Fibroblast of lung (primary cell): ENCODE measurements around the gene ZBTB22. TPM values are rescaled to one million over a fixed set of nuclear protein-coding genes. Genes with fewer than 3 reads are reported as not detected.
"Not testable (repeated sequence)": the region's sequence is repeated elsewhere in the genome, so short reads cannot be mapped to it uniquely, and the experiment has no call there.

Experiments used
- DNase-seq, 2 donors: peaks; one replicate each; pipeline versions ENCODE4 v3.0.0 to v3.0.0-alpha.2; 2010; ENCODE audit warnings: low read depth in 2 of 2
- H2AFZ ChIP-seq: 2 replicates; pipeline ENCODE4 v1.5.1; 2012; ENCODE audit warnings: low read length, control low read depth, inconsistent platforms
- H3K27ac ChIP-seq: 2 replicates; pipeline ENCODE4 v1.5.1; 2011; ENCODE audit warnings: low read length, control low read depth; ENCODE audit not compliant: insufficient read depth
- H3K27me3 ChIP-seq: 2 replicates; pipeline ENCODE4 v1.5.1; 2011; ENCODE audit warnings: mild to moderate bottlenecking, low read length; ENCODE audit not compliant: control insufficient read depth, insufficient read depth
- H3K36me3 ChIP-seq: 2 replicates; pipeline ENCODE4 v1.5.1; 2011; ENCODE audit warnings: low read length; ENCODE audit not compliant: control insufficient read depth, insufficient read depth
- H3K4me1 ChIP-seq: 2 replicates; pipeline ENCODE4 v1.5.1; 2011; ENCODE audit warnings: low read length; ENCODE audit not compliant: control insufficient read depth, insufficient read depth; ENCODE audit errors: extremely low read depth
- H3K4me2 ChIP-seq: 2 replicates; pipeline ENCODE4 v1.5.1; 2011; ENCODE audit warnings: low read length, control low read depth; ENCODE audit not compliant: insufficient read depth; ENCODE audit errors: extremely low read depth
- H3K4me3 ChIP-seq, 4 experiments: fragments of 200-600 bp in 1 of 4; sonication (generic) in 1 of 4; replicated peaks in 1 of 4; 2 replicates each; pipeline ENCODE4 v1.5.1; 2011 to 2016; ENCODE audit warnings: low read length in 4 of 4, low read depth in 3 of 4, mild to moderate bottlenecking in 3 of 4, control low read depth in 2 of 4, inconsistent platforms in 1 of 4, mixed read lengths in 1 of 4; ENCODE audit not compliant: insufficient read depth in 1 of 4; ENCODE audit errors: control extremely low read depth in 1 of 4
- H3K79me2 ChIP-seq: 2 replicates; pipeline ENCODE4 v1.5.1; 2012; ENCODE audit warnings: mild to moderate bottlenecking, low read length, inconsistent platforms; ENCODE audit not compliant: control insufficient read depth, insufficient read depth
- H3K9ac ChIP-seq: 2 replicates; pipeline ENCODE4 v1.5.1; 2011; ENCODE audit warnings: mild to moderate bottlenecking, low read length, control low read depth; ENCODE audit not compliant: insufficient read depth
- H3K9me3 ChIP-seq: 2 replicates; pipeline ENCODE4 v1.5.1; 2012; ENCODE audit warnings: low read depth, low read length; ENCODE audit not compliant: control insufficient read depth, insufficient read depth
- H4K20me1 ChIP-seq: 2 replicates; pipeline ENCODE4 v1.5.1; 2011; ENCODE audit warnings: low read length; ENCODE audit not compliant: control insufficient read depth, insufficient read depth; ENCODE audit errors: extremely low read depth
- EZH2 ChIP-seq: IDR thresholded peaks from 2 replicates; pipeline ENCODE4 v1.5.1; 2012; ENCODE audit warnings: low read length, control low read depth, mild to moderate bottlenecking; ENCODE audit errors: missing control alignments
- polyA plus RNA-seq, 2 donors: library from polyadenylated mRNA; depleted of rRNA in 1 of 2; stranded (reverse) in 1 of 2; unstranded in 1 of 2; fragments of >200 nt; gene quantifications; 2 replicates each; pipeline ENCODE4 v1.2.1, GENCODE V29; 2011 to 2012; ENCODE audit warnings: missing spikeins in 1 of 2
- total RNA-seq: library from RNA; depleted of rRNA; stranded (reverse); fragments of >200 nt; gene quantifications from 2 replicates; pipeline ENCODE4 v1.2.1, GENCODE V29; 2014
- TF ChIP-seq, protein P1 (sequence below), 2 donors: IDR thresholded peaks in 1 of 2; conservative IDR thresholded peaks in 1 of 2; 1 replicate in 1 of 2; 2 replicates in 1 of 2; pipeline ENCODE4 v1.5.1; 2011 to 2012; ENCODE audit warnings: low read length in 2 of 2, control low read depth in 1 of 2, inconsistent platforms in 1 of 2, low read depth in 1 of 2, mild to moderate bottlenecking in 1 of 2

The ZBTB22 gene
- total and polyA plus RNA-seq, 2 donors (not counting 1 experiment from before 2014, with no cell fraction given) = 8.9 to 31.2 TPM

DNA sequence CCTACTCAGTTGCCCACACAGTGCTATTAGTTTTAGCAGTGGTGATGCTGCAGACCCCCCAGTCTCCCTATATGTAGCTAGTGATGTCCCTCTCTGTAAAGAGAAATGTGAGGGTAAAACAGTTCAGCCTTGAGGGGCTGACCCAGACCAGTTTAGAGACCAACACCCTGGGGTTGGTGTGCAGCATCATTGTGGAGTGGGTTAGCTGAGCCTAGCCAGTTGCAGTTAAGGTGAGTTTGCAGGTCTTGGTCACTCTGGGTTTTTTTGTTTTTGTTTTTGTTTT is 41.0 kb downstream of the ZBTB22 start:
- Histone ChIP-seq H4K20me1 (no peaks in the 10 kb centered on the region), H3K27ac (peak overlapping the region; percentile 67), H3K4me3 (peak overlapping the region; percentile 18 to 59 (median 46)), H3K36me3 (peaks cover 34% of the 10 kb centered on the region), H3K27me3 (no peaks in the 10 kb centered on the region), H3K79me2 (peaks cover 41% of the 10 kb centered on the region), H3K4me1 (peaks cover 19% of the 10 kb centered on the region), H3K9me3 (no peaks in the 10 kb centered on the region), H3K9ac (peak overlapping the region; percentile 52), H3K4me2 (peak overlapping the region; percentile 55), H2AFZ (no peak overlapping the region)
- peak in 1 of 2 donors; percentile 4 for DNase-seq
- TF ChIP-seq, protein P1, sequence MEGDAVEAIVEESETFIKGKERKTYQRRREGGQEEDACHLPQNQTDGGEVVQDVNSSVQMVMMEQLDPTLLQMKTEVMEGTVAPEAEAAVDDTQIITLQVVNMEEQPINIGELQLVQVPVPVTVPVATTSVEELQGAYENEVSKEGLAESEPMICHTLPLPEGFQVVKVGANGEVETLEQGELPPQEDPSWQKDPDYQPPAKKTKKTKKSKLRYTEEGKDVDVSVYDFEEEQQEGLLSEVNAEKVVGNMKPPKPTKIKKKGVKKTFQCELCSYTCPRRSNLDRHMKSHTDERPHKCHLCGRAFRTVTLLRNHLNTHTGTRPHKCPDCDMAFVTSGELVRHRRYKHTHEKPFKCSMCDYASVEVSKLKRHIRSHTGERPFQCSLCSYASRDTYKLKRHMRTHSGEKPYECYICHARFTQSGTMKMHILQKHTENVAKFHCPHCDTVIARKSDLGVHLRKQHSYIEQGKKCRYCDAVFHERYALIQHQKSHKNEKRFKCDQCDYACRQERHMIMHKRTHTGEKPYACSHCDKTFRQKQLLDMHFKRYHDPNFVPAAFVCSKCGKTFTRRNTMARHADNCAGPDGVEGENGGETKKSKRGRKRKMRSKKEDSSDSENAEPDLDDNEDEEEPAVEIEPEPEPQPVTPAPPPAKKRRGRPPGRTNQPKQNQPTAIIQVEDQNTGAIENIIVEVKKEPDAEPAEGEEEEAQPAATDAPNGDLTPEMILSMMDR (conservative IDR thresholded peaks at IDR 0.05 in 1 of 2, IDR thresholded peaks at IDR 0.05 in 1 of 2; ENCODE audit: low read depth in 1 of 2, low read length in 2 of 2) = no peak
- TF ChIP-seq EZH2 = no peak

DNA sequence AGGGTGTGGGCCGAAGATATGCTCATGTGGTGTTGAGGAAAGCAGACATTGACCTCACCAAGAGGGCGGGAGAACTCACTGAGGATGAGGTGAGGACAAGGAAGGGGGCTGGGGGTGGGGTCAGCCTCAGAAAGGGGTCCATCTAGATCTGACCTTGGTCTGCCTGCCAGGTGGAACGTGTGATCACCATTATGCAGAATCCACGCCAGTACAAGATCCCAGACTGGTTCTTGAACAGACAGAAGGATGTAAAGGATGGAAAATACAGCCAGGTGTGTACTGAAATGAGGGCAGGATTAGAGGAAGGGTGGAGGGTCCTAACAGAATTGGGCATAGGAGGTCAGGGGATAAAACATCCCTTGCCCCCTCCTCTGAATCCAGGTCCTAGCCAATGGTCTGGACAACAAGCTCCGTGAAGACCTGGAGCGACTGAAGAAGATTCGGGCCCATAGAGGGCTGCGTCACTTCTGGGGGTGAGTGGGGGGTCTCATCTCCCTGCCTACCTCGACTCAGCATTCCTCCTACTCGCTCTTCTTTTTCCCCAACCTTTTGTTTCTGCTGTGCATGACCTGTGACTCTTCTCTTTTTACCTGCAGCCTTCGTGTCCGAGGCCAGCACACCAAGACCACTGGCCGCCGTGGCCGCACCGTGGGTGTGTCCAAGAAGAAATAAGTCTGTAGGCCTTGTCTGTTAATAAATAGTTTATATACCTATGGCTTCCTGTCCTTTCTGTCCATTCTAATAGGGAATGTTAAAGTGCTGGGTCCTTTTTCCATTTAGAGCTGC is 41.6 kb downstream of the ZBTB22 start:
- not testable (repeated sequence) for H3K27me3 ChIP-seq, H4K20me1 ChIP-seq, DNase-seq, H2AFZ ChIP-seq, H3K9ac ChIP-seq, H3K9me3 ChIP-seq
- peak overlapping the region; percentile 67 for H3K27ac ChIP-seq
- H3K79me2 ChIP-seq = peaks cover 45% of the 10 kb centered on the region
- peak overlapping the region in 3 of 4 experiments; percentile 37 to 59 (median 54) for H3K4me3 ChIP-seq
- H3K36me3 ChIP-seq = peaks cover 34% of the 10 kb centered on the region
- peak overlapping the region; percentile 70 for H3K4me2 ChIP-seq
- peaks cover 19% of the 10 kb centered on the region for H3K4me1 ChIP-seq

DNA sequence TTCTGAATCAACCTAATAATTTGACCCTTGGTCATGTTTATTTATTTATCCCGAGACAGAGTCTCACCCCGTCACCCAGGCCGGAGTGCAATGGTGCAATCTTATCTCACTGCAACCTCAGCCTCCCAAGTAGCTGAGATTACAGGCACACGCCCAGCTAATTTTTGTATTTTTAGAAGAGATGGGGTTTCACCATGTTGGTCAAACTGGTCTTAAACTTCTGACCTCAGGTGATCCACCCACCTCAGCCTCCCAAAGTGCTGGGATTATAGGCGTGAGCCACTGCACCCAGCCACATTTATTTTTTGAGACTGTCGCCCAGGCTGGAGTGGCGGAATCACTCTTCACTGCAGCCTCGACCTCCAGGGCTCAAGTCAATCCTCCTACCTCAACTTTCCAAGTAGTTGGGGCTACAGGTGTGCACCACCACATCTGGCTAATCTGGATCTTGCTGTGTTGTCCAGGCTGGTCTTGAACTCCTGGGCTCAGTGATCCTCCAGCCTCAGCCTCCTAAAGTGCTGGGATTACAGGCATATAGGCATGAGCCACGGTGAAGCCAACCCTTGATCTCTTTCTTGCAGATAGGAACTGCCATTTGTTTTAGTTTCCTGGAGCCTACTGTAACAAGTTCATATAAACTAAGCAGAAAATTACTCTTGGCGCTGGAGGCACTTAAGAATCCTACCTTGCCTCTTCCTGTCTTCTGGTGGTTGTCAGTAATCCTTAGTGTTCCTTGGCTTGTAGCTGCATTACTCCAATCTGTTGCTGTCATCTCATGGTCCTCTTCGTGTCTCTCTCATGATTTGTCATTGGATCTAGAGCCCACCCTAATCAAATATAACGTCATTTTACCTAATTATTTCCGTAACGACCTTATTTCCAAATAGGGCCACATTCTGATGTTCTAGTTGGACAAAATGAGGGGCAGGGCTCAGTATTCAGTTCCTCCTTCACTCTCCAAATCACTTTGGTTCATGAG is 43.3 kb downstream of the ZBTB22 start:
- Histone ChIP-seq H3K9me3 (no peaks in the 10 kb centered on the region), H3K4me2 (peak overlapping the region; percentile 100), H3K4me3 (peak overlapping the region; percentile 35 to 97 (median 92)), H2AFZ (no peak overlapping the region), H3K27ac (peak overlapping the region; percentile 30), H3K27me3 (no peaks in the 10 kb centered on the region), H3K4me1 (peaks cover 19% of the 10 kb centered on the region), H3K36me3 (peaks cover 26% of the 10 kb centered on the region), H3K79me2 (peaks cover 51% of the 10 kb centered on the region), H4K20me1 (no peaks in the 10 kb centered on the region), H3K9ac (no peak overlapping the region)
- TF ChIP-seq EZH2 = no peak
- TF ChIP-seq, protein P1 (conservative IDR thresholded peaks at IDR 0.05 in 1 of 2, IDR thresholded peaks at IDR 0.05 in 1 of 2; ENCODE audit: low read depth in 1 of 2, low read length in 2 of 2) = no peak
- DNase-seq = no peak
